HEK293 (cell line): ENCODE results near the gene ZNF276.

Source experiments
- EGR2 ChIP-seq: fragments of 450-650 bp; formaldehyde crosslinking; IDR thresholded peaks from 2 replicates; pipeline ENCODE4 v1.5.1; 2016; ENCODE audit warnings: low read depth, missing biosample characterization, missing genetic modification characterization
- KLF9 ChIP-seq: fragments of 450-650 bp; formaldehyde crosslinking; IDR thresholded peaks from 2 replicates; pipeline ENCODE4 v1.5.1; 2016; ENCODE audit warnings: missing biosample characterization, missing genetic modification characterization, low read depth
- SCRT2 ChIP-seq: fragments of 450-650 bp; formaldehyde crosslinking; IDR thresholded peaks from 2 replicates; pipeline ENCODE4 v1.5.1; 2016; ENCODE audit warnings: missing biosample characterization, missing genetic modification characterization
- SP3 ChIP-seq: fragments of 450-650 bp; formaldehyde crosslinking; IDR thresholded peaks from 2 replicates; pipeline ENCODE4 v1.5.1; 2016; ENCODE audit warnings: missing biosample characterization, missing genetic modification characterization
- ZNF157 ChIP-seq: fragments of 450-650 bp; formaldehyde crosslinking; IDR thresholded peaks from 2 replicates; pipeline ENCODE4 v1.5.1; 2016; ENCODE audit warnings: missing biosample characterization, missing genetic modification characterization
- ZNF24 ChIP-seq: fragments of 450-650 bp; formaldehyde crosslinking; IDR thresholded peaks from 2 replicates; pipeline ENCODE4 v1.5.1; 2016; ENCODE audit warnings: missing biosample characterization, missing genetic modification characterization
- ZNF416 ChIP-seq: fragments of 450-650 bp; formaldehyde crosslinking; IDR thresholded peaks from 2 replicates; pipeline ENCODE4 v1.5.1; 2016; ENCODE audit warnings: missing biosample characterization, missing genetic modification characterization
- ZNF768 ChIP-seq: fragments of 450-650 bp; formaldehyde crosslinking; IDR thresholded peaks from 2 replicates; pipeline ENCODE4 v1.5.1; 2018; ENCODE audit warnings: missing biosample characterization, mild to moderate bottlenecking, missing genetic modification characterization
- ZNF791 ChIP-seq: fragments of 450-650 bp; formaldehyde crosslinking; IDR thresholded peaks from 2 replicates; pipeline ENCODE4 v1.5.1; 2016; ENCODE audit warnings: missing biosample characterization, missing genetic modification characterization
- TF ChIP-seq, protein P1 (sequence below): fragments of 450-650 bp; formaldehyde crosslinking; IDR thresholded peaks from 2 replicates; pipeline ENCODE4 v1.5.1; 2017; ENCODE audit warnings: missing biosample characterization, missing genetic modification characterization

DNA sequence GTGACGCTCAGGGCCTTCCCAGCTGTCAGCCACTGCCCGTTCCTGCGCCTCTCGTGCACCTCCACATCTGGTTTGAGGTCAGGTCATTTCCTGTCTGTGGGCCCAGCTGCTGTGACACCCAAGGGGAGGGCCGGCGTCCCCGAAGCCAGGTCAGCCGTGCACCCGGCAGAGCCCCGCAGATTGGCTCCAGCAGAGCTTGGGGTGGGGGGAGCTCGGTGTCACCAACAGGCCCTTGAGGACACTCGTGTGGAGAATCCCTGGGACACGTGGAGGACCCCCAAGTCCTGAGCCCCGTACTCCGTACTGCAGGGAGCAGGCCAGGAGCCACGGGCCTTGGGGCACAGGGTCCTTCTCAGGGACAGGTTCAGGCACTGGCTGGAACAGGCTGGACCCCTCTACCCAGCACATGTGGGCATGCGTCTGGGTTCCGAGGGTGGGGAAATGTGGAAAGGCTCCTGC is 24.6 kb upstream of the ZNF276 start:
- TF ChIP-seq KLF9 (no peak), ZNF24 (tag by site-specific recombination) (no peak), ZNF768 (no peak), SP3 (tag by site-specific recombination) (no peak), ZNF157 (tag by site-specific recombination) (no peak), SCRT2 (tag by site-specific recombination) (no peak), ZNF416 (tag by site-specific recombination) (no peak), ZNF791 (no peak), EGR2 (tag by site-specific recombination) (no peak)
- TF ChIP-seq, protein P1, sequence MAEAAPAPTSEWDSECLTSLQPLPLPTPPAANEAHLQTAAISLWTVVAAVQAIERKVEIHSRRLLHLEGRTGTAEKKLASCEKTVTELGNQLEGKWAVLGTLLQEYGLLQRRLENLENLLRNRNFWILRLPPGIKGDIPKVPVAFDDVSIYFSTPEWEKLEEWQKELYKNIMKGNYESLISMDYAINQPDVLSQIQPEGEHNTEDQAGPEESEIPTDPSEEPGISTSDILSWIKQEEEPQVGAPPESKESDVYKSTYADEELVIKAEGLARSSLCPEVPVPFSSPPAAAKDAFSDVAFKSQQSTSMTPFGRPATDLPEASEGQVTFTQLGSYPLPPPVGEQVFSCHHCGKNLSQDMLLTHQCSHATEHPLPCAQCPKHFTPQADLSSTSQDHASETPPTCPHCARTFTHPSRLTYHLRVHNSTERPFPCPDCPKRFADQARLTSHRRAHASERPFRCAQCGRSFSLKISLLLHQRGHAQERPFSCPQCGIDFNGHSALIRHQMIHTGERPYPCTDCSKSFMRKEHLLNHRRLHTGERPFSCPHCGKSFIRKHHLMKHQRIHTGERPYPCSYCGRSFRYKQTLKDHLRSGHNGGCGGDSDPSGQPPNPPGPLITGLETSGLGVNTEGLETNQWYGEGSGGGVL (tag by site-specific recombination), result no peak
